Measurements from ENCODE around the gene NTM.

Gene NTM

DNA sequence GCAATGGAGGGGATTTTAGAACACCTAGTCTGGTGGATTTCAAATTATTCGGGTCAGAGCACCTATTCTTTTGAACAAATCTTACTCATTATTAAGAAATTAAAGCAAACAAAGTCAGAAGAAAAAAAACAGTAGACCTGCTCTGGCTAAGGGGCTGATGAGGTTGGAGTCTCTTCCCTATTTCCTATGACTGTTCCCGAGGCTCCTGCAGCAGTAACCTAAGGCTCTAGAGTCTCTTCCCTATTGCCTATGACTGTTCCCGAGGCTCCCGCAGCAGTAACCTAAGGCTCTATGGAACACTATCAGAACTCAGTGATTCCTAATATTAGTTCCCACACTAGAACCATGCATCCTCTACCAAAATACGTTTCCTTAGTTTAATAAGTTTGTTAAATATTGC is 607.9 kb downstream of the NTM start:
- Histone ChIP-seq H3K9ac (ENCODE audit: low read depth, low read length, poor library complexity, severe bottlenecking) (no peak overlapping the region), H3F3A (ENCODE audit: low read depth) (no peaks in the 10 kb centered on the region), H3K79me2 (ENCODE audit: insufficient read depth, low read length) (no peaks in the 10 kb centered on the region), H3K4me3 (ENCODE audit: low read length, poor library complexity, severe bottlenecking) (no peak overlapping the region), H3K36me3 (ENCODE audit: insufficient read depth, low read length) (no peaks in the 10 kb centered on the region), H3K4me2 (ENCODE audit: low read depth, low read length, poor library complexity, severe bottlenecking) (no peak overlapping the region), H3K9me3 (ENCODE audit: insufficient read depth, low read depth, low read length) (no peaks in the 10 kb centered on the region), H3K27me3 (ENCODE audit: insufficient read depth, low read length, poor library complexity, severe bottlenecking) (no peaks in the 10 kb centered on the region), H2AFZ (ENCODE audit: low read length) (no peak overlapping the region), H4K20me1 (ENCODE audit: insufficient read depth, low read length, poor library complexity, severe bottlenecking) (no peaks in the 10 kb centered on the region), H3K4me1 (ENCODE audit: insufficient read depth, low read length, poor library complexity, severe bottlenecking) (no peaks in the 10 kb centered on the region), H3K9me2 (replicated peaks; ENCODE audit: low read depth, low read length) (no peaks in the 10 kb centered on the region)
- TF ChIP-seq CTCF (conservative IDR thresholded peaks at IDR 0.05; ENCODE audit: low read length) (no peak), EZH2phosphoT487 (IDR thresholded peaks at IDR 0.05; ENCODE audit: borderline replicate concordance) (no peak)

GRCh38 chr11:131979364-131979763 is 608.9 kb downstream of the NTM start:
- Histone ChIP-seq H3F3A (ENCODE audit: low read depth) (no peaks in the 10 kb centered on the region), H3K36me3 (ENCODE audit: insufficient read depth, low read length) (no peaks in the 10 kb centered on the region), H3K9ac (ENCODE audit: low read depth, low read length, poor library complexity, severe bottlenecking) (no peak overlapping the region), H3K79me2 (ENCODE audit: insufficient read depth, low read length) (no peaks in the 10 kb centered on the region), H3K9me3 (ENCODE audit: insufficient read depth, low read depth, low read length) (no peaks in the 10 kb centered on the region), H3K9me2 (replicated peaks; ENCODE audit: low read depth, low read length) (no peaks in the 10 kb centered on the region), H3K4me3 (ENCODE audit: low read length, poor library complexity, severe bottlenecking) (no peak overlapping the region), H3K4me1 (ENCODE audit: insufficient read depth, low read length, poor library complexity, severe bottlenecking) (no peaks in the 10 kb centered on the region), H3K4me2 (ENCODE audit: low read depth, low read length, poor library complexity, severe bottlenecking) (no peak overlapping the region), H2AFZ (ENCODE audit: low read length) (no peak overlapping the region), H4K20me1 (ENCODE audit: insufficient read depth, low read length, poor library complexity, severe bottlenecking) (no peaks in the 10 kb centered on the region), H3K27me3 (ENCODE audit: insufficient read depth, low read length, poor library complexity, severe bottlenecking) (no peaks in the 10 kb centered on the region)
- no peak for TF ChIP-seq CTCF (conservative IDR thresholded peaks at IDR 0.05; ENCODE audit: low read length)
- no peak for TF ChIP-seq EZH2phosphoT487 (IDR thresholded peaks at IDR 0.05; ENCODE audit: borderline replicate concordance)

- H3K9ac ChIP-seq (ENCODE audit: low read depth, low read length, poor library complexity, severe bottlenecking), result no peak overlapping the region
- TF ChIP-seq CTCF (conservative IDR thresholded peaks at IDR 0.05; ENCODE audit: low read length) (no peak), EZH2phosphoT487 (IDR thresholded peaks at IDR 0.05; ENCODE audit: borderline replicate concordance) (no peak)
- no peak overlapping the region for H2AFZ ChIP-seq (ENCODE audit: low read length)
- H3K4me3 ChIP-seq (ENCODE audit: low read length, poor library complexity, severe bottlenecking), result no peak overlapping the region
- H3K9me3 ChIP-seq (ENCODE audit: insufficient read depth, low read depth, low read length), result no peaks in the 10 kb centered on the region
- no peaks in the 10 kb centered on the region for H3K9me2 ChIP-seq (replicated peaks; ENCODE audit: low read depth, low read length)
- H3K27me3 ChIP-seq (ENCODE audit: insufficient read depth, low read length, poor library complexity, severe bottlenecking), result no peaks in the 10 kb centered on the region
- H3K4me1 ChIP-seq (ENCODE audit: insufficient read depth, low read length, poor library complexity, severe bottlenecking), result no peaks in the 10 kb centered on the region
- no peaks in the 10 kb centered on the region for H3K36me3 ChIP-seq (ENCODE audit: insufficient read depth, low read length)
- H3F3A ChIP-seq (ENCODE audit: low read depth), result no peaks in the 10 kb centered on the region
- no peaks in the 10 kb centered on the region for H4K20me1 ChIP-seq (ENCODE audit: insufficient read depth, low read length, poor library complexity, severe bottlenecking)
- H3K4me2 ChIP-seq (ENCODE audit: low read depth, low read length, poor library complexity, severe bottlenecking), result no peak overlapping the region
- H3K79me2 ChIP-seq (ENCODE audit: insufficient read depth, low read length), result no peaks in the 10 kb centered on the region
Observed at GRCh38 chr11:131980199-131980598, 609.8 kb downstream of the NTM start.

Measured in Loucy (cell line).